Suprapubic skin (tissue), 4 donors: ENCODE results near the gene FCRL6. TPM values are rescaled to one million over a fixed set of nuclear protein-coding genes. Genes with fewer than 3 reads are reported as not detected.

Source experiments
- DNase-seq, 2 donors: peaks; one replicate each; pipeline ENCODE4 v3.0.0-alpha.2; 2019; ENCODE audit warnings: low spot score in 2 of 2
- H3K27ac ChIP-seq: fragments of 200-600 bp; sonication (generic); one replicate; pipeline ENCODE4 v1.5.1; 2019
- H3K27me3 ChIP-seq: fragments of 200-600 bp; sonication (generic); one replicate; pipeline ENCODE4 v1.5.1; 2019
- H3K36me3 ChIP-seq: fragments of 200-600 bp; sonication (generic); one replicate; pipeline ENCODE4 v1.5.1; 2019
- H3K4me1 ChIP-seq: fragments of 200-600 bp; sonication (generic); one replicate; pipeline ENCODE4 v1.5.1; 2019
- H3K4me3 ChIP-seq: fragments of 200-600 bp; sonication (generic); one replicate; pipeline ENCODE4 v1.5.1; 2019; ENCODE audit warnings: mild to moderate bottlenecking
- H3K9me3 ChIP-seq: fragments of 200-600 bp; sonication (generic); one replicate; pipeline ENCODE4 v1.5.1; 2019
- CTCF ChIP-seq, 2 donors: fragments of 200-600 bp in 1 of 2; fragments of 450-650 bp in 1 of 2; sonication (generic) in 1 of 2; IDR thresholded peaks; one replicate each; pipeline ENCODE4 v1.5.1; 2016 to 2019; ENCODE audit warnings: antibody characterized with exemption in 2 of 2, mild to moderate bottlenecking in 1 of 2, moderate library complexity in 1 of 2
- EP300 ChIP-seq: sonication (generic); formaldehyde crosslinking; IDR thresholded peaks from one replicate; pipeline ENCODE4 v1.6.1; 2017; ENCODE audit warnings: antibody characterized with exemption
- POLR2A ChIP-seq, 2 donors: fragments of 450-650 bp; IDR thresholded peaks; one replicate each; pipeline ENCODE4 v1.6.1; 2017; ENCODE audit warnings: antibody characterized with exemption in 2 of 2, mild to moderate bottlenecking in 2 of 2, moderate library complexity in 2 of 2
- POLR2AphosphoS5 ChIP-seq, 3 donors: sonication (generic); formaldehyde crosslinking; IDR thresholded peaks; one replicate each; pipeline ENCODE4 v1.6.1; 2017; ENCODE audit warnings: antibody characterized with exemption in 3 of 3
- WGBS: methylation state at CpG from one replicate; pipeline ENCODE4 v1.1.5; 2018; 5-methylcytosine and 5-hydroxymethylcytosine counted together
- total RNA-seq, 4 donors: library from RNA; depleted of rRNA; stranded (reverse); fragments of >200 nt; gene quantifications; one replicate each; pipeline ENCODE4 v1.1.0, GENCODE V29; 2016

FCRL6 gene
- total RNA-seq, 4 donors from 2014 or later: 0.49 TPM; not detected in 3

GRCh38 chr1:159826441-159827101 is 24.4 kb downstream of the FCRL6 start, which contains the start of gene SLAMF8:
Gene SLAMF8 (plus strand): TSS chr1:159826873. CDS start chr1:159826899, 26 bp downstream.
- Histone ChIP-seq H3K36me3 (no peaks in the 10 kb centered on the region), H3K4me1 (peaks cover 23% of the 10 kb centered on the region), H3K27me3 (peaks cover 5% of the 10 kb centered on the region), H3K4me3 (no peak within 1 kb of the TSS), H3K9me3 (no peaks in the 10 kb centered on the region), H3K27ac (no peak within 1 kb of the TSS)
- DNase-seq: no peak
- WGBS: 60% methylated on average over 11 of the region's 11 CpGs
- no peak for TF ChIP-seq POLR2A (IDR thresholded peaks at IDR 0.05)
- TF ChIP-seq CTCF (IDR thresholded peaks at IDR 0.05): no peak
- no peak for TF ChIP-seq POLR2AphosphoS5 (IDR thresholded peaks at IDR 0.05)
- no peak for TF ChIP-seq EP300

- Histone ChIP-seq H3K27me3 (peaks cover 5% of the 10 kb centered on the region), H3K9me3 (no peaks in the 10 kb centered on the region), H3K36me3 (no peaks in the 10 kb centered on the region), H3K4me3 (no peak overlapping the region), H3K27ac (no peak overlapping the region), H3K4me1 (peaks cover 23% of the 10 kb centered on the region)
- no peak for DNase-seq
- TF ChIP-seq POLR2A (IDR thresholded peaks at IDR 0.05): no peak
- TF ChIP-seq EP300: no peak
- no peak for TF ChIP-seq POLR2AphosphoS5 (IDR thresholded peaks at IDR 0.05)
- TF ChIP-seq CTCF (IDR thresholded peaks at IDR 0.05): no peak
- 92% methylated on average over 6 of the region's 6 CpGs for WGBS
Observed at GRCh38 chr1:159827102-159827490, 24.9 kb downstream of the FCRL6 start.

- Histone ChIP-seq H3K27ac (no peak overlapping the region), H3K9me3 (no peaks in the 10 kb centered on the region), H3K36me3 (no peaks in the 10 kb centered on the region), H3K4me3 (no peak overlapping the region), H3K4me1 (peaks cover 23% of the 10 kb centered on the region), H3K27me3 (peaks cover 5% of the 10 kb centered on the region)
- no peak for DNase-seq
- TF ChIP-seq EP300 (no peak), POLR2AphosphoS5 (IDR thresholded peaks at IDR 0.05) (no peak), POLR2A (IDR thresholded peaks at IDR 0.05) (no peak), CTCF (IDR thresholded peaks at IDR 0.05) (no peak)
- 92% methylated on average over 3 of the region's 3 CpGs for WGBS
Observed at GRCh38 chr1:159827549-159827948, 25.4 kb downstream of the FCRL6 start.

GRCh38 chr1:159828176-159828575 is 26.0 kb downstream of the FCRL6 start:
- no peak overlapping the region for H3K4me3 ChIP-seq
- peaks cover 16% of the 10 kb centered on the region for H3K4me1 ChIP-seq
- peaks cover 5% of the 10 kb centered on the region for H3K27me3 ChIP-seq
- no peaks in the 10 kb centered on the region for H3K36me3 ChIP-seq
- TF ChIP-seq POLR2AphosphoS5 (IDR thresholded peaks at IDR 0.05) (no peak), EP300 (no peak), CTCF (IDR thresholded peaks at IDR 0.05) (no peak), POLR2A (IDR thresholded peaks at IDR 0.05) (no peak)
- no peak overlapping the region for H3K27ac ChIP-seq
- no peaks in the 10 kb centered on the region for H3K9me3 ChIP-seq
- 41% methylated on average over 3 of the region's 3 CpGs for WGBS
- no peak for DNase-seq

GRCh38 chr1:159828581-159829272 is 26.6 kb downstream of the FCRL6 start:
- 78% methylated on average over 11 of the region's 11 CpGs for WGBS
- Histone ChIP-seq H3K4me1 (peaks cover 11% of the 10 kb centered on the region), H3K36me3 (no peaks in the 10 kb centered on the region), H3K4me3 (no peak overlapping the region), H3K27ac (no peak overlapping the region), H3K9me3 (no peaks in the 10 kb centered on the region), H3K27me3 (peaks cover under 1% of the 10 kb centered on the region)
- TF ChIP-seq POLR2A (IDR thresholded peaks at IDR 0.05) (no peak), EP300 (no peak), CTCF (IDR thresholded peaks at IDR 0.05) (no peak), POLR2AphosphoS5 (IDR thresholded peaks at IDR 0.05) (no peak)
- DNase-seq: no peak
